ENCODE data around the gene NAALADL2. TPM values are rescaled to one million over a fixed set of nuclear protein-coding genes. Genes with fewer than 3 reads are reported as not detected.

Gene NAALADL2
- total RNA-seq, 2 experiments from 2014 or later = 0.30 to 1.2 TPM

- no peak for DNase-seq
- intact Hi-C loops (cut with DNase I, micrococcal nuclease) = no loop called here
- H3K9me3 ChIP-seq (ENCODE audit: control insufficient read depth in 1 of 2, insufficient read depth in 1 of 2, low read length in 2 of 2) = no peaks in the 10 kb centered on the region
- ATAC-seq (ENCODE audit: poor library complexity) = no peak
- no peak overlapping the region for H3K27ac Mint-ChIP-seq
- no peaks in the 10 kb centered on the region for H3K4me1 Mint-ChIP-seq (ENCODE audit: low read depth)
- no peak overlapping the region for H3K4me3 ChIP-seq (ENCODE audit: low read length)
- CTCF ChIA-PET = no interaction called here
- TF ChIP-seq CTCF (IDR thresholded peaks at IDR 0.05) = no peak
- H3K27me3 ChIP-seq (ENCODE audit: control insufficient read depth in 1 of 2, insufficient read depth in 2 of 2, low read length in 2 of 2) = no peaks in the 10 kb centered on the region
- H3K9me3 Mint-ChIP-seq = peaks cover 2% of the 10 kb centered on the region
- POLR2A ChIA-PET = no interaction called here
- H3K36me3 ChIP-seq (ENCODE audit: insufficient read depth, low read length) = no peaks in the 10 kb centered on the region
- no peak overlapping the region for H3K4me3 Mint-ChIP-seq
- H3K27me3 Mint-ChIP-seq = no peaks in the 10 kb centered on the region
- H3K27ac ChIP-seq (ENCODE audit: low read depth in 1 of 2, low read length in 2 of 2) = no peak overlapping the region
- no peaks in the 10 kb centered on the region for H3K36me3 Mint-ChIP-seq (ENCODE audit: low read depth)
- no peaks in the 10 kb centered on the region for H3K4me1 ChIP-seq (ENCODE audit: insufficient read depth, low read length)
Measured at GRCh38 chr3:175002732-175003143, 143.6 kb downstream of the NAALADL2 start.

DNA sequence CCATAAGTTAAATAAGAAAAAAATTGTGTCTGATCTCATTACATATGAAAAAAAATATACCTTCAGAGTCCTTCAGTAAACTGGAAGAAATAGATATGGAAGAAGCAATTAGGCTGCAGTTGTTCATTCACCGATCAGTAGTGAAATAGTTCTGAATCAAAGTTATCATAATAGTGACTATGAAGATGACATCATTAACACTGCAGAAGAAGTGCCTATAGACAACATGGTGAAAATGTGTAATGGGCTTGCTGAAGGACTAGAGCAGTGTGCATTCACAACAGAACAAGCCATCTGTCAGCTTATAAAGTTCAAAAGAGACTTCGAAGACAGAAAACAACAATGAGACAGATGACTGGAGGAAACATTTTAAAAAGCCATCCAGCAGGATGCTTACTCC, 144.5 kb downstream of the NAALADL2 start:
- Histone ChIP-seq H3K27ac (ENCODE audit: low read depth in 1 of 2, low read length in 2 of 2) (no peak overlapping the region), H3K36me3 (ENCODE audit: insufficient read depth, low read length) (no peaks in the 10 kb centered on the region), H3K4me1 (ENCODE audit: insufficient read depth, low read length) (no peaks in the 10 kb centered on the region), H3K4me3 (ENCODE audit: low read length) (no peak overlapping the region), H3K27me3 (ENCODE audit: control insufficient read depth in 1 of 2, insufficient read depth in 2 of 2, low read length in 2 of 2) (no peaks in the 10 kb centered on the region), H3K9me3 (ENCODE audit: control insufficient read depth in 1 of 2, insufficient read depth in 1 of 2, low read length in 2 of 2) (no peaks in the 10 kb centered on the region)
- ChIA-PET POLR2A (no interaction called here), CTCF (no interaction called here)
- H3K27me3 Mint-ChIP-seq = no peaks in the 10 kb centered on the region
- H3K4me3 Mint-ChIP-seq = no peak overlapping the region
- H3K27ac Mint-ChIP-seq = no peak overlapping the region
- ATAC-seq (ENCODE audit: poor library complexity) (no peak), DNase-seq (no peak)
- H3K36me3 Mint-ChIP-seq (ENCODE audit: low read depth) = no peaks in the 10 kb centered on the region
- H3K9me3 Mint-ChIP-seq = peaks cover 2% of the 10 kb centered on the region
- intact Hi-C loops (cut with DNase I, micrococcal nuclease) = no loop called here
- no peaks in the 10 kb centered on the region for H3K4me1 Mint-ChIP-seq (ENCODE audit: low read depth)
- no peak for TF ChIP-seq CTCF (IDR thresholded peaks at IDR 0.05)

GRCh38 chr3:175005193-175005592, 146.1 kb downstream of the NAALADL2 start:
- H3K36me3 Mint-ChIP-seq (ENCODE audit: low read depth) = no peaks in the 10 kb centered on the region
- Histone ChIP-seq H3K27me3 (ENCODE audit: control insufficient read depth in 1 of 2, insufficient read depth in 2 of 2, low read length in 2 of 2) (no peaks in the 10 kb centered on the region), H3K27ac (ENCODE audit: low read depth in 1 of 2, low read length in 2 of 2) (no peak overlapping the region), H3K9me3 (ENCODE audit: control insufficient read depth in 1 of 2, insufficient read depth in 1 of 2, low read length in 2 of 2) (no peaks in the 10 kb centered on the region), H3K4me1 (ENCODE audit: insufficient read depth, low read length) (no peaks in the 10 kb centered on the region), H3K4me3 (ENCODE audit: low read length) (no peak overlapping the region), H3K36me3 (ENCODE audit: insufficient read depth, low read length) (no peaks in the 10 kb centered on the region)
- H3K27ac Mint-ChIP-seq = no peak overlapping the region
- H3K27me3 Mint-ChIP-seq = no peaks in the 10 kb centered on the region
- H3K4me3 Mint-ChIP-seq = no peak overlapping the region
- DNase-seq (no peak), ATAC-seq (ENCODE audit: poor library complexity) (no peak)
- no peaks in the 10 kb centered on the region for H3K4me1 Mint-ChIP-seq (ENCODE audit: low read depth)
- ChIA-PET CTCF (no interaction called here), POLR2A (no interaction called here)
- intact Hi-C loops (cut with DNase I, micrococcal nuclease) = no loop called here
- peaks cover 2% of the 10 kb centered on the region for H3K9me3 Mint-ChIP-seq
- no peak for TF ChIP-seq CTCF (IDR thresholded peaks at IDR 0.05)

All from CD4-positive, alpha-beta T cell (primary cell).